Measurements from ENCODE around the gene IARS2. TPM values are rescaled to one million over a fixed set of nuclear protein-coding genes. Genes with fewer than 3 reads are reported as not detected.
A peak's percentile ranks its signal among the peaks of the same experiment; 100 is the strongest.

Gene IARS2
- total RNA-seq = 10 to 100 TPM; 44.2 to 71.3 TPM

GRCh38 chr1:220094016-220094911, at the start of gene IARS2:
IARS2 (plus strand) TSS chr1:220094132; CDS start chr1:220094217, 85 bp downstream.
- DNase-seq (ENCODE audit: low spot score) = peak; percentile 73
- peaks cover 21% of the 10 kb centered on the region for H3K36me3 ChIP-seq
- TF ChIP-seq CTCF (IDR thresholded peaks at IDR 0.05) = no peak
- H3K4me3 ChIP-seq = peak within 1 kb of the TSS; percentile 83 to 96
- H3K27me3 ChIP-seq = no peaks in the 10 kb centered on the region
- no peaks in the 10 kb centered on the region for H3K9me3 ChIP-seq
- H3K27ac ChIP-seq = peak within 1 kb of the TSS; percentile 84 to 89
- H3K4me1 ChIP-seq = peaks cover 0 to 19% of the 10 kb centered on the region in 2 donors

- DNase-seq (ENCODE audit: low spot score) = no peak
- Histone ChIP-seq H3K27ac (peak overlapping the region; percentile 86 to 94), H3K9me3 (no peaks in the 10 kb centered on the region)
These were observed 49.1 kb upstream of the IARS2 start for GRCh38 chr1:220044678-220045355.

GRCh38 chr1:220045356-220046051, 48.4 kb upstream of the IARS2 start:
- H3K9me3 ChIP-seq = no peaks in the 10 kb centered on the region
- H3K4me1 ChIP-seq = peaks cover 0 to 16% of the 10 kb centered on the region in 2 donors
- peak overlapping the region; percentile 74 to 88 for H3K4me3 ChIP-seq
- DNase-seq (ENCODE audit: low spot score) = no peak
- H3K27me3 ChIP-seq = no peaks in the 10 kb centered on the region
- no peak for TF ChIP-seq CTCF (IDR thresholded peaks at IDR 0.05)
- H3K36me3 ChIP-seq = no peaks in the 10 kb centered on the region
- H3K27ac ChIP-seq = peak overlapping the region; percentile 86 to 94

More at GRCh38 chr1:220044678-220045355, 49.1 kb upstream of the IARS2 start:
- peaks cover 0 to 16% of the 10 kb centered on the region in 2 donors for H3K4me1 ChIP-seq
- no peak for TF ChIP-seq CTCF (IDR thresholded peaks at IDR 0.05)
- peaks cover 2% of the 10 kb centered on the region for H3K36me3 ChIP-seq
- no peaks in the 10 kb centered on the region for H3K27me3 ChIP-seq
- peak overlapping the region in 1 of 2 donors; percentile 74 for H3K4me3 ChIP-seq

GRCh38 chr1:220046052-220046930, 47.6 kb upstream of the IARS2 start, which contains the start of gene EPRS1:
EPRS1 (minus strand) TSS chr1:220046505; CDS start chr1:220046388, 117 bp downstream.
- Histone ChIP-seq H3K4me3 (peak within 1 kb of the TSS; percentile 74 to 88), H3K9me3 (no peaks in the 10 kb centered on the region), H3K27ac (peak within 1 kb of the TSS; percentile 86 to 94), H3K36me3 (no peaks in the 10 kb centered on the region), H3K27me3 (no peaks in the 10 kb centered on the region), H3K4me1 (peaks cover 0 to 16% of the 10 kb centered on the region in 2 donors)
- DNase-seq (ENCODE audit: low spot score) = peak; percentile 92
- TF ChIP-seq CTCF (IDR thresholded peaks at IDR 0.05) = peak; percentile 26 to 69

GRCh38 chr1:220056374-220056773, 37.6 kb upstream of the IARS2 start:
- Histone ChIP-seq H3K27ac (no peak overlapping the region), H3K4me3 (no peak overlapping the region), H3K9me3 (no peaks in the 10 kb centered on the region), H3K27me3 (no peaks in the 10 kb centered on the region), H3K36me3 (no peaks in the 10 kb centered on the region), H3K4me1 (no peaks in the 10 kb centered on the region)
- no peak for TF ChIP-seq CTCF (IDR thresholded peaks at IDR 0.05)
- DNase-seq (ENCODE audit: low spot score) = no peak

Data from right atrium auricular region (tissue), 2 donors.